Astrocyte (in vitro differentiated cells and primary cell): ENCODE results near the gene OTUD7B. TPM values are rescaled to one million over a fixed set of nuclear protein-coding genes. Genes with fewer than 3 reads are reported as not detected.

Experiments
- DNase-seq: peaks from one replicate; pipeline ENCODE4 v3.0.0-alpha.2; 2010; ENCODE audit warnings: low read depth
- FAIRE-seq: peaks from 2 replicates; lab custom pipeline; 2011; peaks lifted over from hg19 to GRCh38; lab: Jason Lieb, UNC
- H2AFZ ChIP-seq: 2 replicates; pipeline ENCODE4 v1.6.0; 2012; ENCODE audit warnings: low read depth, low read length, inconsistent platforms
- H3K27ac ChIP-seq: 2 replicates; pipeline ENCODE4 v1.5.1; 2011; ENCODE audit warnings: low read depth, low read length, inconsistent platforms
- H3K27me3 ChIP-seq: 2 replicates; pipeline ENCODE4 v1.6.0; 2011; ENCODE audit warnings: low read length, inconsistent platforms; ENCODE audit not compliant: insufficient read depth
- H3K36me3 ChIP-seq: 2 replicates; pipeline ENCODE4 v1.5.1; 2011; ENCODE audit warnings: low read length, inconsistent platforms; ENCODE audit not compliant: insufficient read depth
- H3K4me1 ChIP-seq: 2 replicates; pipeline ENCODE4 v1.5.1; 2011; ENCODE audit warnings: low read length, inconsistent platforms; ENCODE audit not compliant: insufficient read depth
- H3K4me2 ChIP-seq: 2 replicates; pipeline ENCODE4 v1.6.0; 2012; ENCODE audit warnings: low read length, inconsistent platforms
- H3K4me3 ChIP-seq: 2 replicates; pipeline ENCODE4 v1.5.1; 2011; ENCODE audit warnings: low read depth, mild to moderate bottlenecking, low read length, inconsistent platforms; ENCODE audit not compliant: insufficient read depth
- H3K79me2 ChIP-seq: 2 replicates; pipeline ENCODE4 v1.6.0; 2012; ENCODE audit warnings: mild to moderate bottlenecking, low read length, inconsistent platforms; ENCODE audit not compliant: insufficient read depth
- H3K9ac ChIP-seq: 2 replicates; pipeline ENCODE4 v1.6.0; 2012; ENCODE audit warnings: mild to moderate bottlenecking, low read length, inconsistent platforms
- H3K9me3 ChIP-seq: 2 replicates; pipeline ENCODE4 v1.5.1; 2012; ENCODE audit warnings: low read depth, mild to moderate bottlenecking, low read length, inconsistent platforms; ENCODE audit not compliant: insufficient read depth
- H4K20me1 ChIP-seq: 2 replicates; pipeline ENCODE4 v1.6.0; 2012; ENCODE audit warnings: low read length, inconsistent platforms; ENCODE audit not compliant: insufficient read depth
- H3K27ac Mint-ChIP-seq: one replicate; pipeline ENCODE4 v1.8.0; 2021; ENCODE audit warnings: mild to moderate bottlenecking, mixed read lengths; ENCODE audit not compliant: unreplicated experiment
- H3K27me3 Mint-ChIP-seq: one replicate; pipeline ENCODE4 v1.8.0; 2021; ENCODE audit warnings: low read depth, mixed read lengths; ENCODE audit not compliant: unreplicated experiment
- H3K36me3 Mint-ChIP-seq: one replicate; pipeline ENCODE4 v1.8.0; 2021; ENCODE audit warnings: low read depth, mixed read lengths; ENCODE audit not compliant: unreplicated experiment
- H3K4me1 Mint-ChIP-seq: one replicate; pipeline ENCODE4 v1.8.0; 2021; ENCODE audit warnings: low read depth, mixed read lengths; ENCODE audit not compliant: unreplicated experiment
- H3K4me3 Mint-ChIP-seq: one replicate; pipeline ENCODE4 v1.8.0; 2021; ENCODE audit warnings: mild to moderate bottlenecking, moderate library complexity, mixed read lengths; ENCODE audit not compliant: unreplicated experiment
- H3K9me3 Mint-ChIP-seq: one replicate; pipeline ENCODE4 v1.8.0; 2021; ENCODE audit warnings: mild to moderate bottlenecking, mixed read lengths; ENCODE audit not compliant: unreplicated experiment
- CTCF ChIP-seq: IDR thresholded peaks from 2 replicates; pipeline ENCODE4 v1.5.1; 2011; ENCODE audit warnings: low read depth, mild to moderate bottlenecking, inconsistent platforms, low read length, moderate library complexity; ENCODE audit not compliant: insufficient read depth
- EZH2 ChIP-seq: IDR thresholded peaks from 2 replicates; pipeline ENCODE4 v1.6.1; 2012; ENCODE audit warnings: mild to moderate bottlenecking, low read length, inconsistent platforms; ENCODE audit not compliant: insufficient read depth
- total RNA-seq: library from RNA; stranded (reverse); gene quantifications from 2 replicates; pipeline ENCODE4 v1.2.1, GENCODE V29; 2021

OTUD7B gene
- total RNA-seq, 1 donor from 2014 or later = 33.1 TPM

GRCh38 chr1:149997585-149998262 lies 12.8 kb downstream of the OTUD7B start:
- H3K27me3 ChIP-seq = no peaks in the 10 kb centered on the region
- H3K4me2 ChIP-seq = peak overlapping the region; percentile 2
- no peaks in the 10 kb centered on the region for H3K9me3 ChIP-seq
- peaks cover 8% of the 10 kb centered on the region for H3K36me3 ChIP-seq
- Mint-ChIP-seq H3K27me3 (no peaks in the 10 kb centered on the region), H3K9me3 (no peaks in the 10 kb centered on the region), H3K36me3 (peaks cover 3% of the 10 kb centered on the region), H3K4me3 (no peak overlapping the region), H3K4me1 (peaks cover 58% of the 10 kb centered on the region), H3K27ac (no peak overlapping the region)
- H3K4me1 ChIP-seq = peaks cover 23% of the 10 kb centered on the region
- TF ChIP-seq CTCF = no peak
- no peak for TF ChIP-seq EZH2
- H3K27ac ChIP-seq = no peak overlapping the region
- no peak overlapping the region for H3K4me3 ChIP-seq
- peaks cover 93% of the 10 kb centered on the region for H3K79me2 ChIP-seq
- H2AFZ ChIP-seq = no peak overlapping the region
- H4K20me1 ChIP-seq = peaks cover 87% of the 10 kb centered on the region
- no peak for DNase-seq
- H3K9ac ChIP-seq = no peak overlapping the region
- FAIRE-seq = no peak

DNA sequence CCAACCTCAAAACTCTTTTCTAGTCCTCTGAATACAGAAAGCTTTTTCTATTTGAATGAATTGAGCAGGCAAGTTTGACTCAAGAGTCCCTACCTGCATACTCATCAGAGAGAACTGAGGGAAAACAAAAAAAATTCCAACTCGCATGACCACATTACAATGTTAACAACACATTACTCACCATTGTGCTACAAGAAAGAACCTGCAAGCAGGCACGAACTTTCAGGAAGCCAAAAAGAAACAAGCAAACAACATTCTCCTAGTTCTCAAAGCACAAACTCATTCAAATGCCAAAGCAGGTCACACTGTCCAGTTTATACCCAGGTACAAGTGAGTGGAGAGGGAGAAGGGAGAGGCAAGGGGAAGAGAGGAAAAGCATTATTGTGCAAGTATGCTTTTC lies 14.6 kb downstream of the OTUD7B start:
- Mint-ChIP-seq H3K9me3 (no peaks in the 10 kb centered on the region), H3K4me3 (peak overlapping the region; percentile 76), H3K36me3 (peaks cover 3% of the 10 kb centered on the region), H3K27ac (peak overlapping the region; percentile 66), H3K27me3 (no peaks in the 10 kb centered on the region), H3K4me1 (peaks cover 43% of the 10 kb centered on the region)
- peak; percentile 75 for DNase-seq
- Histone ChIP-seq H3K4me3 (no peak overlapping the region), H3K9ac (peak overlapping the region; percentile 1), H3K36me3 (peaks cover 8% of the 10 kb centered on the region), H3K4me2 (peak overlapping the region; percentile 47), H3K27ac (peak overlapping the region; percentile 35), H4K20me1 (peaks cover 82% of the 10 kb centered on the region), H3K27me3 (no peaks in the 10 kb centered on the region), H3K4me1 (peaks cover 16% of the 10 kb centered on the region), H2AFZ (no peak overlapping the region), H3K79me2 (peaks cover 95% of the 10 kb centered on the region), H3K9me3 (no peaks in the 10 kb centered on the region)
- no peak for TF ChIP-seq CTCF
- FAIRE-seq = no peak

DNA sequence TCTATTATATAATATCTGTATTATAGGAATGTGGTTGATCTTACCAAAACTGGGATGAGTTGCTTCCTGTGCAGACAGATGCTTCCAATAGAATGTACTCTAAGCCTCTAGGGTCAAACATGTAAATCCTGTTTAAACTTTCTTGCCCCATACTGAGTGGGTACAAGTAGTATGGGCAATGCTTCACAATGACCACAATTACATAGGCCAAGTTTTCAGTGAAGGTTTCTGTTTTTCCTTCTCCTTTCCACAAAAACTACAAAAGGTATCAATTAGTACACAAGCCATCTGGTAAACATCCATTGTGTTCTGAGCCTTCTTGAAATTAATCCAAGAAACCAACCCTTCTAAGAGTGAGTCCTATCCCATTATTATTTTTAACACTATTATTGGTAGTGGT lies 16.8 kb downstream of the OTUD7B start:
- TF ChIP-seq CTCF (no peak), EZH2 (no peak)
- peaks cover 71% of the 10 kb centered on the region for H4K20me1 ChIP-seq
- Mint-ChIP-seq H3K27ac (no peak overlapping the region), H3K9me3 (no peaks in the 10 kb centered on the region), H3K36me3 (peaks cover 3% of the 10 kb centered on the region), H3K4me3 (no peak overlapping the region), H3K4me1 (peaks cover 46% of the 10 kb centered on the region), H3K27me3 (no peaks in the 10 kb centered on the region)
- H3K27ac ChIP-seq = no peak overlapping the region
- H3K9ac ChIP-seq = no peak overlapping the region
- DNase-seq (no peak), FAIRE-seq (no peak)
- H3K27me3 ChIP-seq = no peaks in the 10 kb centered on the region
- H3K4me3 ChIP-seq = no peak overlapping the region
- H3K79me2 ChIP-seq = peaks cover 96% of the 10 kb centered on the region
- peaks cover 16% of the 10 kb centered on the region for H3K4me1 ChIP-seq
- H3K36me3 ChIP-seq = no peaks in the 10 kb centered on the region
- no peaks in the 10 kb centered on the region for H3K9me3 ChIP-seq
- H3K4me2 ChIP-seq = no peak overlapping the region
- H2AFZ ChIP-seq = no peak overlapping the region
